ENCODE data around the gene HLA-DRA. TPM values are rescaled to one million over a fixed set of nuclear protein-coding genes. Genes with fewer than 3 reads are reported as not detected.

Gene HLA-DRA
- total and polyA plus RNA-seq, 9 of the 15 experiments (the other 6 are each of a cell fraction or from before 2014, with no cell fraction given) = 0.18 to 1.8 (median 0.41) TPM; not detected in 4

- H3K4me2 ChIP-seq (ENCODE audit: insufficient read depth, low read length) = no peak overlapping the region
- no peak for TF ChIP-seq ARID3B (CRISPR knock-in tag; IDR thresholded peaks at IDR 0.05; ENCODE audit: borderline replicate concordance)
- TF ChIP-seq FUS (optimal IDR thresholded peaks at IDR 0.05; ENCODE audit: low read depth, low read length) = no peak
- no peak for TF ChIP-seq ZBED1 (IDR thresholded peaks at IDR 0.05)
- no peak for TF ChIP-seq ZC3H4 (CRISPR knock-in tag; IDR thresholded peaks at IDR 0.05; ENCODE audit: borderline replicate concordance)
- no peak for TF ChIP-seq CAMTA2 (CRISPR knock-in tag; conservative IDR thresholded peaks at IDR 0.05)
- no peak for TF ChIP-seq TEAD4 (IDR thresholded peaks at IDR 0.05; ENCODE audit: low read length)
- no peak for TF ChIP-seq TEAD4 (CRISPR knock-in tag; IDR thresholded peaks at IDR 0.05; ENCODE audit: borderline replicate concordance)
- TF ChIP-seq TRIM25 (IDR thresholded peaks at IDR 0.05; ENCODE audit: borderline replicate concordance) = no peak
- POLR2A ChIA-PET = interaction anchor here (1.1 to 1.3 kb wide), 2 partner anchors 9 to 13 kb away, joined by 3 to 5 read pairs; no protein-coding TSS in a partner anchor
- no peaks in the 10 kb centered on the region for H4K20me1 ChIP-seq (replicated peaks; ENCODE audit: control insufficient read depth, insufficient read depth, low read length)
- ATAC-seq (no peak), DNase-seq (ENCODE audit: extremely low read depth in 1 of 4, low spot score in 3 of 4) (no peak), FAIRE-seq (no peak)
- H3K9me1 ChIP-seq (ENCODE audit: control insufficient read depth, insufficient read depth, low read length) = no peaks in the 10 kb centered on the region
- H3K27ac ChIP-seq (ENCODE audit: extremely low read depth, low read depth, low read length) = no peak overlapping the region
- no peaks in the 10 kb centered on the region for H3K79me2 ChIP-seq (ENCODE audit: control insufficient read depth, insufficient read depth, low read length)
- H2AFZ ChIP-seq (ENCODE audit: low read depth, low read length) = no peak overlapping the region
- H3K27me3 ChIP-seq (ENCODE audit: control insufficient read depth in 2 of 2, insufficient read depth in 2 of 2, low read length in 2 of 2) = peaks cover 3 to 21% of the 10 kb centered on the region in 2 experiments; a peak in 4 of 5 replicates
- in situ Hi-C loops (cut with MboI) = no loop called here
- no peaks in the 10 kb centered on the region for H3K9me3 ChIP-seq (replicated peaks; ENCODE audit: control insufficient read depth, insufficient read depth, low read depth, low read length)
- intact Hi-C loops (cut with micrococcal nuclease) = no loop called here
- no peaks in the 10 kb centered on the region for H3K4me1 ChIP-seq (replicated peaks in 1 of 2; ENCODE audit: control insufficient read depth in 2 of 2, insufficient read depth in 2 of 2, low read length in 2 of 2)
- no peak overlapping the region for H3K9ac ChIP-seq (ENCODE audit: insufficient read depth in 1 of 2, low read depth in 2 of 2, low read length in 2 of 2)
- CTCF ChIA-PET (ENCODE audit: low intra/inter-chr PET ratio) = no interaction called here
- H3K4me3 ChIP-seq = no peak overlapping the region
- 0% methylated on average over 4 of the region's 4 CpGs for WGBS (ENCODE audit: insufficient coverage, low coverage, missing lambda C conversion rate)
- no TSS peak for BruUV-seq (replicated peaks)
- H3K36me3 ChIP-seq (ENCODE audit: control insufficient read depth, insufficient read depth, low read length) = no peaks in the 10 kb centered on the region
Observed at GRCh38 chr6:32401284-32401963, 38.3 kb upstream of the HLA-DRA start.
